Neuronal stem cell (in vitro differentiated cells): Measurements from ENCODE around the gene PSTPIP2.

ENCODE experiments used
- DNase-seq: peaks from one replicate; pipeline ENCODE4 v3.0.0-alpha.2; 2013; ENCODE audit warnings: low spot score
- H2AFZ ChIP-seq: one replicate; pipeline ENCODE4 v1.6.1; 2013; ENCODE audit warnings: mild to moderate bottlenecking, low read length, inconsistent platforms
- H2AK5ac ChIP-seq: 2 replicates; pipeline ENCODE4 v1.6.1; 2013; ENCODE audit warnings: low read depth, mild to moderate bottlenecking, inconsistent platforms, low read length, moderate library complexity, mixed read lengths
- H2BK120ac ChIP-seq: 2 replicates; pipeline ENCODE4 v1.6.1; 2013; ENCODE audit warnings: low read depth, mild to moderate bottlenecking, inconsistent platforms, low read length, moderate library complexity, mixed read lengths
- H2BK12ac ChIP-seq: one replicate; pipeline ENCODE4 v1.6.1; 2013; ENCODE audit warnings: low read length, inconsistent platforms
- H2BK15ac ChIP-seq: 2 replicates; pipeline ENCODE4 v1.6.1; 2013; ENCODE audit warnings: mild to moderate bottlenecking, low read length, inconsistent platforms, mixed read lengths
- H2BK5ac ChIP-seq: one replicate; pipeline ENCODE4 v1.6.1; 2013; ENCODE audit warnings: inconsistent platforms, mild to moderate bottlenecking, low read length, moderate library complexity
- H3K14ac ChIP-seq: one replicate; pipeline ENCODE4 v1.6.1; 2013; ENCODE audit warnings: low read length, inconsistent platforms
- H3K18ac ChIP-seq: 2 replicates; pipeline ENCODE4 v1.6.1; 2013; ENCODE audit warnings: low read length, inconsistent platforms
- H3K23ac ChIP-seq: 2 replicates; pipeline ENCODE4 v1.6.1; 2013; ENCODE audit warnings: low read depth, mild to moderate bottlenecking, mixed read lengths, low read length, inconsistent platforms; ENCODE audit not compliant: poor library complexity
- H3K27ac ChIP-seq: replicated peaks from 3 replicates; pipeline ENCODE4 v1.5.1; 2013; ENCODE audit warnings: low read length, inconsistent platforms
- H3K27me3 ChIP-seq, 3 experiments: 2 replicates each; pipeline ENCODE4 v1.6.1; 2013; ENCODE audit warnings: low read length in 3 of 3, mild to moderate bottlenecking in 2 of 3, inconsistent platforms in 1 of 3, low read depth in 1 of 3, mixed read lengths in 1 of 3, moderate library complexity in 1 of 3; ENCODE audit not compliant: control insufficient read depth in 3 of 3, insufficient read depth in 3 of 3
- H3K36me3 ChIP-seq, 2 donors: replicated peaks in 1 of 2; 2 replicates each; pipeline ENCODE4 v1.6.1; 2013; ENCODE audit warnings: low read length in 2 of 2; ENCODE audit not compliant: control insufficient read depth in 2 of 2, insufficient read depth in 2 of 2
- H3K4ac ChIP-seq: 2 replicates; pipeline ENCODE4 v1.6.1; 2013; ENCODE audit warnings: inconsistent platforms, mild to moderate bottlenecking, low read length, moderate library complexity
- H3K4me1 ChIP-seq, 2 donors: 1 replicate in 1 of 2; 2 replicates in 1 of 2; pipeline ENCODE4 v1.6.1; 2013; ENCODE audit warnings: low read length in 2 of 2, low read depth in 1 of 2; ENCODE audit not compliant: control insufficient read depth in 2 of 2, insufficient read depth in 1 of 2
- H3K4me2 ChIP-seq: one replicate; pipeline ENCODE4 v1.6.1; 2013; ENCODE audit warnings: mild to moderate bottlenecking, low read length, inconsistent platforms; ENCODE audit not compliant: insufficient read depth, poor library complexity, severe bottlenecking
- H3K4me3 ChIP-seq, 2 donors: 2 replicates each; pipeline ENCODE4 v1.5.1; 2013; ENCODE audit warnings: low read length in 2 of 2, mild to moderate bottlenecking in 2 of 2, inconsistent platforms in 1 of 2, moderate library complexity in 1 of 2
- H3K79me1 ChIP-seq: one replicate; pipeline ENCODE4 v1.6.1; 2013; ENCODE audit warnings: low read depth, mild to moderate bottlenecking, inconsistent platforms, low read length, moderate library complexity
- H3K9ac ChIP-seq: one replicate; pipeline ENCODE4 v1.6.1; 2013; ENCODE audit warnings: mild to moderate bottlenecking, low read depth, low read length, inconsistent platforms; ENCODE audit not compliant: poor library complexity
- H3K9me3 ChIP-seq, 2 donors: replicated peaks in 1 of 2; 2 replicates each; pipeline versions ENCODE3 to v1.6.1; 2013; ENCODE audit warnings: low read length in 2 of 2, mild to moderate bottlenecking in 2 of 2, inconsistent platforms in 1 of 2, low read depth in 1 of 2, mixed read lengths in 1 of 2, moderate library complexity in 1 of 2; ENCODE audit not compliant: control insufficient read depth in 2 of 2, insufficient read depth in 1 of 2
- H4K8ac ChIP-seq: one replicate; pipeline ENCODE4 v1.6.1; 2013; ENCODE audit warnings: low read depth, mild to moderate bottlenecking, inconsistent platforms, low read length, moderate library complexity
- H4K91ac ChIP-seq: one replicate; pipeline ENCODE4 v1.6.1; 2013; ENCODE audit warnings: low read length, low read depth, mild to moderate bottlenecking, inconsistent platforms; ENCODE audit not compliant: poor library complexity
- WGBS, 2 donors: extraction: QIAGEN DNeasy Blood & Tissue Kit; methylation state at CpG; one replicate each; pipeline ENCODE4 v1.1.7; 2013; ENCODE audit warnings: missing lambda C conversion rate in 2 of 2, mixed read lengths in 1 of 2; ENCODE audit not compliant: insufficient read length in 2 of 2, insufficient replicate concordance in 1 of 2; ENCODE audit errors: extremely low coverage in 2 of 2; 5-methylcytosine and 5-hydroxymethylcytosine counted together

The PSTPIP2 gene

DNA sequence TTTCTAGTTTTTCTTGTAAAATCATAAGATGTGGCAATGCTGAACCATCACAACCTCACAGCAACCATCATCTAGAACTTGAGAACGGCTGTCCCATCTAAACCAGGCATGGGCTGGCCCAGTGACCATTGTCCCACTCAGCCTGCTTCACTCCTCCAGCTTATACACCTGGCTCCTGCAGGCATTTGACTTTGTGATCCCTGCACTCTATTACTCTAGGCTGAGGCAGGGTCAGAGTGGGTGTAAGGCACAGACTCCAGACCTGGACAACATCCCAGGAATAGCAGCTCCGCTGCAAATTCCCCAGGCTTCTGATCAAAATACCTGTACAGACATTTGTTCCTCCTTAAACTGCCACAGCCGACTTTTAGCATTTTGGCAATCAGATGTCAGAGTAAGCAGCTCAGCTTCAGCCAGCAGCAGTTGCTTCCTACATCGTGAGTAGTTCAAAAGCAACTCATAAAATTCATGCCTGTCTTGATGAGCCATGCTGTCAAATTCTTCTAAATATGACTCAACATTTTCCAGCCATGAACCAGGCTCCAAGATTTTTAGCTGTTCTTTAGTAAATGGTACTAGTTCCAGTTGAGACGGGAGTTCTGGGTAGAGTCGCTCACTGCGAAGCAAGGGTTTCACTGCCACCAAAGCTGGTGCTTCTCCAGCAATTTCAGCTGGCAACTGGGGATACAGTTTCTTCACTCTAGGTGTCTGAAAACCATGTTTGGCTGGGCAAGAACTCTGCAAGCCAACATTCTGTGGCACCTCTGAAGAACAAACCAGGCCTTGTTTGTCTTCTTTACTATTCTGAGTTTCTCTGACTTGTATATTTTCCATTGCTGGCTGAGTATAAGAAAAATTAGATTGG, 117.8 kb downstream of the PSTPIP2 start:
- Histone ChIP-seq H3K9ac (no peak overlapping the region), H3K14ac (no peak overlapping the region), H3K36me3 (peaks cover 17 to 65% of the 10 kb centered on the region in 2 donors), H4K8ac (no peak overlapping the region), H2BK5ac (no peak overlapping the region), H2BK120ac (no peak overlapping the region), H3K79me1 (no peaks in the 10 kb centered on the region), H3K9me3 (no peaks in the 10 kb centered on the region), H3K4me2 (no peak overlapping the region), H2AK5ac (no peak overlapping the region), H2BK12ac (no peak overlapping the region), H3K4me1 (peaks cover 0 to 1% of the 10 kb centered on the region in 2 donors), H2AFZ (no peak overlapping the region), H3K27me3 (no peaks in the 10 kb centered on the region), H2BK15ac (no peak overlapping the region), H3K4ac (no peak overlapping the region), H3K18ac (no peak overlapping the region), H4K91ac (no peak overlapping the region), H3K23ac (no peak overlapping the region), H3K4me3 (no peak overlapping the region), H3K27ac (no peak overlapping the region)
- no peak for DNase-seq
- WGBS, 2 donors, result no CpG with 5 or more reads among the region's 7 CpGs

DNA sequence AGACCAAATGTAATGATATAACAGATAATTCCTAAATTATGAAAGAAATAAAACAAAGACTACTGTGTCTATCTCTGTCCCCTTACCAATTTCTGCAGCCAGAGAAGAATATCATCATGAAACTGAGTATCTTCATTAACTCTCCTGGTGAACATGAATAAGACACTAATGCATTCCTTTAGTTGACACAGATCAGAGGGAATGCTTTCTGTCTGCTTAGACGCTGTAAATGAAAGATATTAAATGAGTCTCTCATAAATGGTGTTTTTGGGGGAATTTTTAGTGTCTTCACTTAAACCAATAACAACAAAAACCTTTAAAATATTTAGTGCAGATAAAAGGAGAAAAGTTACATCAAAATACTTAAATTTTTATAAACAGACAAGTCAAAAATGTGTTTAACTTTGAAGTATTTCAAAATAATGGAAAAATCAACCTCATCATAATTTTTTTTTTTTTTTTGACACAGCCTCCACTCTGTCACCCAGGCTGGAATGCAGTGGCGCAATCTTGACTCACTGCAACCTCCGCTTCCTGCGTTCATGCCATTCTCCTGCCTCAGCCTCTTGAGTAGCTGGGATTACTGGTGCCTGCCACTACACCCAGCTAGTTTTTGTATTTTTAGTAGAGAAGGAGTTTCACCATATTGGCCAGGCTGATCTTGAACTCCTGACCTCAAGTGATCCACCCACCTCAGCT, 120.9 kb downstream of the PSTPIP2 start:
- no peak overlapping the region for H3K4me3 ChIP-seq
- H3K9me3 ChIP-seq, result no peaks in the 10 kb centered on the region
- H3K79me1 ChIP-seq, result no peaks in the 10 kb centered on the region
- H2AK5ac ChIP-seq, result no peak overlapping the region
- no peak overlapping the region for H3K27ac ChIP-seq
- no peak overlapping the region for H2AFZ ChIP-seq
- no peak overlapping the region for H3K9ac ChIP-seq
- no peak overlapping the region for H3K23ac ChIP-seq
- no peaks in the 10 kb centered on the region for H3K4me1 ChIP-seq
- H3K4me2 ChIP-seq, result no peak overlapping the region
- H2BK120ac ChIP-seq, result no peak overlapping the region
- no peak overlapping the region for H3K4ac ChIP-seq
- no peak overlapping the region for H3K14ac ChIP-seq
- WGBS, 2 donors, result no CpG with 5 or more reads among the region's 4 CpGs
- no peak overlapping the region for H4K91ac ChIP-seq
- no peak for DNase-seq
- no peak overlapping the region for H2BK12ac ChIP-seq
- H2BK15ac ChIP-seq, result no peak overlapping the region
- no peak overlapping the region for H2BK5ac ChIP-seq
- no peak overlapping the region for H4K8ac ChIP-seq
- no peaks in the 10 kb centered on the region for H3K27me3 ChIP-seq
- H3K36me3 ChIP-seq, result peaks cover 19 to 91% of the 10 kb centered on the region in 2 donors
- H3K18ac ChIP-seq, result no peak overlapping the region

DNA sequence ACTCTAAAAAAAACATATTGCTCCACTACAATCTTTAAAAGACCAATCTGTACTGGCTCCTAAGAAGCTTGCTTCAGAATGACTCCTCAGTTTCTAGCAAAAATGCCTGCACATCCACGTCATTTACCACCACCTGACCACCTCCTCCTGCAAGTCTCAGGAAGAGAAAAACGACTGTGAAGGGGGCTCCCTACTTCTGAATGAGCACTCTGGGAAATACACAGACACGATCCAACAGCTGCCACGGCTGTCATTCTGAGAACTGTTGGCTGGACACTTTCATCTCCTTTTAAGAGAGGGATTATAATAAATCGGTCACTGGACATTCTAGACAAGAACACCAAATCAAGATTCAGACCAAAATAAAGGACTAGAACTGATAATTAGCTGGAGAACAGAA, 126.4 kb downstream of the PSTPIP2 start:
- Histone ChIP-seq H3K9ac (no peak overlapping the region), H2BK12ac (no peak overlapping the region), H3K4ac (no peak overlapping the region), H2BK5ac (no peak overlapping the region), H3K36me3 (peaks cover 9 to 94% of the 10 kb centered on the region in 2 donors), H3K4me1 (no peaks in the 10 kb centered on the region), H3K18ac (no peak overlapping the region), H2BK15ac (no peak overlapping the region), H3K79me1 (no peaks in the 10 kb centered on the region), H3K14ac (no peak overlapping the region), H3K9me3 (peaks cover 0 to 1% of the 10 kb centered on the region in 2 donors), H3K23ac (no peak overlapping the region), H4K8ac (no peak overlapping the region), H2AFZ (no peak overlapping the region), H3K4me3 (no peak overlapping the region), H2AK5ac (no peak overlapping the region), H3K27ac (no peak overlapping the region), H4K91ac (no peak overlapping the region), H3K27me3 (no peaks in the 10 kb centered on the region), H3K4me2 (no peak overlapping the region), H2BK120ac (no peak overlapping the region)
- no CpG with 5 or more reads among the region's 5 CpGs for WGBS, 2 donors
- no peak for DNase-seq

DNA sequence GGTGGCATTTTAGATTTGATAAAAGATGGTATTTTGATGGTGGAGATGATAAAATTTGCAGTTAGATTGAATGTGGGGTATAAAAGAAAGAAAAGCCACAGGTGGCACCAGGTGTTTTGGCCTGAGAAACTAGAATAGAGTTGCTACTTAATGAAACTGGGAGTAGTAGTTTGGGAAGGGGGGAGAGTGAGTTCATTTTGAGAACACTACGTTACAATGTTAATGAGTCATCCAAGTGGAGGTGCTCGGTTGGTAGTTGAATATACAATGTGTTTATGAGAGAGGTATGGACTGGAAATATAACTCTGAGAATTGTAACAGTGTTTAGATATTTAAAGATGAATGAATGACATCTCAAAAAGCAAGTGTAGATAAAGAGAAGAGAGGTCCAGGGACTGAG, 131.3 kb downstream of the PSTPIP2 start:
- Histone ChIP-seq H2AK5ac (no peak overlapping the region), H2BK120ac (no peak overlapping the region), H3K27me3 (no peaks in the 10 kb centered on the region), H3K36me3 (peaks cover 15 to 88% of the 10 kb centered on the region in 2 donors), H3K18ac (no peak overlapping the region), H3K23ac (no peak overlapping the region), H4K8ac (no peak overlapping the region), H2BK5ac (no peak overlapping the region), H4K91ac (no peak overlapping the region), H3K9ac (no peak overlapping the region), H3K4me1 (no peaks in the 10 kb centered on the region), H2BK15ac (no peak overlapping the region), H3K4me3 (no peak overlapping the region), H3K79me1 (no peaks in the 10 kb centered on the region), H3K9me3 (peaks cover 0 to 1% of the 10 kb centered on the region in 2 donors), H3K4me2 (no peak overlapping the region), H2BK12ac (no peak overlapping the region), H2AFZ (no peak overlapping the region), H3K14ac (no peak overlapping the region), H3K27ac (no peak overlapping the region), H3K4ac (no peak overlapping the region)
- DNase-seq, result no peak
- no CpG with 5 or more reads among the region's 2 CpGs for WGBS, 2 donors
